NOMO-1 treated with DMSO at 0.1 percent for 48 hours (cell line): Measurements from ENCODE around the gene MKLN1.
A peak's percentile ranks its signal among the peaks of the same experiment; 100 is the strongest.
"Not testable (repeated sequence)": the region's sequence is repeated elsewhere in the genome, so short reads cannot be mapped to it uniquely, and the experiment has no call there.

ENCODE experiments used
- DNase-seq: peaks from one replicate; lab custom pipeline; 2025; ENCODE audit not compliant: unreplicated experiment; lab: John Stamatoyannopoulos, UW

MKLN1 gene

GRCh38 chr7:131327626-131328376 is at the start of gene MKLN1:
MKLN1 (plus strand) TSS chr7:131327876; CDS start chr7:131327900, 24 bp downstream.
- peak; percentile 69 for DNase-seq

- no peak for DNase-seq
These were observed 48.6 kb upstream of the MKLN1 start for GRCh38 chr7:131279044-131279443.

GRCh38 chr7:131281266-131282048 is 46.2 kb upstream of the MKLN1 start:
- DNase-seq = no peak

- DNase-seq = no peak
These were observed 42.8 kb upstream of the MKLN1 start for GRCh38 chr7:131284702-131285419.

- no peak for DNase-seq
These were observed 42.1 kb upstream of the MKLN1 start for GRCh38 chr7:131285556-131285955.

- DNase-seq = no peak
These were observed 39.2 kb upstream of the MKLN1 start for GRCh38 chr7:131288450-131288849.

- no peak for DNase-seq
These were observed 38.6 kb upstream of the MKLN1 start for GRCh38 chr7:131289051-131289450.

GRCh38 chr7:131292141-131292905 is 35.4 kb upstream of the MKLN1 start:
- DNase-seq = no peak

GRCh38 chr7:131293018-131293417 is 34.7 kb upstream of the MKLN1 start:
- DNase-seq = no peak

- DNase-seq = no peak
These were observed 33.1 kb upstream of the MKLN1 start for GRCh38 chr7:131294553-131294952.

GRCh38 chr7:131298608-131298992 is 29.1 kb upstream of the MKLN1 start:
- no peak for DNase-seq

GRCh38 chr7:131299074-131299473 is 28.6 kb upstream of the MKLN1 start:
- no peak for DNase-seq

GRCh38 chr7:131300078-131300477 is 27.6 kb upstream of the MKLN1 start:
- no peak for DNase-seq

GRCh38 chr7:131300572-131301466 is 26.9 kb upstream of the MKLN1 start:
- no peak for DNase-seq

GRCh38 chr7:131302446-131302845 is 25.2 kb upstream of the MKLN1 start:
- DNase-seq = no peak

- DNase-seq = no peak
These were observed 24.6 kb upstream of the MKLN1 start for GRCh38 chr7:131302876-131303707.

- no peak for DNase-seq
These were observed 22.5 kb upstream of the MKLN1 start for GRCh38 chr7:131305152-131305551.

- DNase-seq = not testable (repeated sequence)
These were observed 21.6 kb upstream of the MKLN1 start for GRCh38 chr7:131306041-131306440.

- no peak for DNase-seq
These were observed 20.9 kb upstream of the MKLN1 start for GRCh38 chr7:131306777-131307176.
